Activated CD4-positive, alpha-beta T cell treated with anti-CD3 and anti-CD28 coated beads for 36 hours (primary cell): ENCODE results near the gene CUL4A. TPM values are rescaled to one million over a fixed set of nuclear protein-coding genes. Genes with fewer than 3 reads are reported as not detected.

Experiments
- ATAC-seq: fragments of 200-7000 bp; cut with Tn5 transposase; one replicate; pipeline ENCODE4 v1.10.0; 2021; ENCODE audit warnings: mild to moderate bottlenecking, moderate library complexity
- CTCF ChIA-PET: fragments of 350-600 bp; sonication (Branson Sonifier 250); formaldehyde crosslinking; loops from one replicate; lab custom pipeline; 2021; ENCODE audit warnings: antibody characterized with exemption; lab: Charles Lee
- POLR2A ChIA-PET: fragments of 350-600 bp; sonication (Branson Sonifier 250); formaldehyde crosslinking; loops from one replicate; lab custom pipeline; 2021; ENCODE audit warnings: antibody characterized with exemption, inconsistent platforms; lab: Charles Lee
- DNase-seq: peaks from one replicate; pipeline ENCODE4 v3.0.0-alpha.2; 2020
- H3K27ac Mint-ChIP-seq: one replicate; pipeline ENCODE4 v1.8.0; 2021; ENCODE audit warnings: mixed read lengths
- H3K27me3 Mint-ChIP-seq: one replicate; pipeline ENCODE4 v1.8.0; 2021; ENCODE audit warnings: mixed read lengths
- H3K36me3 Mint-ChIP-seq: one replicate; pipeline ENCODE4 v1.8.0; 2021; ENCODE audit warnings: low read depth, mixed read lengths
- H3K4me1 Mint-ChIP-seq: one replicate; pipeline ENCODE4 v1.8.0; 2021; ENCODE audit warnings: mixed read lengths
- H3K4me3 Mint-ChIP-seq: one replicate; pipeline ENCODE4 v1.8.0; 2021; ENCODE audit warnings: mild to moderate bottlenecking, moderate library complexity, mixed read lengths
- H3K9me3 Mint-ChIP-seq: one replicate; pipeline ENCODE4 v1.8.0; 2021; ENCODE audit warnings: low read depth, mixed read lengths
- intact Hi-C, 2 experiments: fragments of 100-400 bp; cut with DNase I in 1 of 2; cut with micrococcal nuclease in 1 of 2; formaldehyde crosslinking; loops; one replicate each; pipeline versions ENCODE4 v1.14.2 to v1.15.1; 2022 to 2024; cut with DNase I, micrococcal nuclease
- total RNA-seq, 2 experiments: library from RNA; stranded (reverse); gene quantifications; one replicate each; pipeline ENCODE4 v1.2.3, GENCODE V29; 2021

Gene CUL4A
- total RNA-seq, 2 experiments from 2014 or later: 81.7 to 87.4 TPM

GRCh38 chr13:113182046-113182445, 27.4 kb upstream of the CUL4A start:
- H3K27ac Mint-ChIP-seq: no peak overlapping the region
- intact Hi-C loops: no loop called here
- DNase-seq (no peak), ATAC-seq (no peak)
- no peak overlapping the region for H3K4me3 Mint-ChIP-seq
- H3K4me1 Mint-ChIP-seq: peaks cover 29% of the 10 kb centered on the region
- peaks cover 69% of the 10 kb centered on the region for H3K36me3 Mint-ChIP-seq
- H3K9me3 Mint-ChIP-seq: no peaks in the 10 kb centered on the region
- H3K27me3 Mint-ChIP-seq: no peaks in the 10 kb centered on the region
- CTCF ChIA-PET: interaction anchor here (1.2 to 1.4 kb wide), 2 partner anchors 9 to 16 kb away, joined by 3 read pairs; no protein-coding TSS in a partner anchor
- POLR2A ChIA-PET: interaction anchor here (0.7 kb wide), 1 partner anchor 44 kb away, joined by 4 read pairs; no protein-coding TSS in a partner anchor

- intact Hi-C loops: no loop called here
- POLR2A ChIA-PET: no interaction called here
- DNase-seq (no peak), ATAC-seq (no peak)
- H3K4me1 Mint-ChIP-seq: peaks cover 40% of the 10 kb centered on the region
- no peaks in the 10 kb centered on the region for H3K27me3 Mint-ChIP-seq
- no peaks in the 10 kb centered on the region for H3K9me3 Mint-ChIP-seq
- H3K27ac Mint-ChIP-seq: no peak overlapping the region
- H3K4me3 Mint-ChIP-seq: no peak overlapping the region
- H3K36me3 Mint-ChIP-seq: peaks cover 75% of the 10 kb centered on the region
- CTCF ChIA-PET: interaction anchor here (0.7 to 1.4 kb wide), 3 partner anchors 10 to 18 kb away, joined by 3 read pairs; no protein-coding TSS in a partner anchor
Measured at GRCh38 chr13:113183450-113184129, 25.8 kb upstream of the CUL4A start.

- no peaks in the 10 kb centered on the region for H3K9me3 Mint-ChIP-seq
- H3K27ac Mint-ChIP-seq: peak overlapping the region; percentile 34
- ChIA-PET POLR2A (no interaction called here), CTCF (no interaction called here)
- peaks cover 40% of the 10 kb centered on the region for H3K4me1 Mint-ChIP-seq
- intact Hi-C loops: no loop called here
- peak; percentile 25 for DNase-seq
- H3K36me3 Mint-ChIP-seq: peaks cover 72% of the 10 kb centered on the region
- peak overlapping the region; percentile 16 for H3K4me3 Mint-ChIP-seq
- H3K27me3 Mint-ChIP-seq: no peaks in the 10 kb centered on the region
- no peak for ATAC-seq
Measured at GRCh38 chr13:113184568-113185440, 24.6 kb upstream of the CUL4A start.

- intact Hi-C loops: no loop called here
- Mint-ChIP-seq H3K27me3 (no peaks in the 10 kb centered on the region), H3K27ac (peak overlapping the region; percentile 79), H3K36me3 (peaks cover 66% of the 10 kb centered on the region), H3K4me3 (peak overlapping the region; percentile 21), H3K4me1 (peaks cover 38% of the 10 kb centered on the region), H3K9me3 (no peaks in the 10 kb centered on the region)
- DNase-seq (peak; percentile 29), ATAC-seq (peak; percentile 42)
- ChIA-PET CTCF (interaction anchor here (0.5 to 1.1 kb wide), 2 partner anchors 30 to 60 kb away, joined by 3 read pairs; no protein-coding TSS in a partner anchor), POLR2A (no interaction called here)
Measured at GRCh38 chr13:113186061-113186900, 23.1 kb upstream of the CUL4A start.

- ChIA-PET POLR2A (no interaction called here), CTCF (interaction anchor here (0.5 to 0.6 kb wide), 3 partner anchors 20 to 166 kb away, joined by 3 read pairs; no protein-coding TSS in a partner anchor)
- intact Hi-C loops: loop anchor here in 1 of 2 experiments (1.0 kb wide), 2 partner anchors 21 to 42 kb away; partner anchors contain the start of gene PCID2
- Mint-ChIP-seq H3K27ac (peak overlapping the region; percentile 71), H3K4me3 (no peak overlapping the region), H3K27me3 (no peaks in the 10 kb centered on the region), H3K36me3 (peaks cover 59% of the 10 kb centered on the region), H3K9me3 (no peaks in the 10 kb centered on the region), H3K4me1 (peaks cover 38% of the 10 kb centered on the region)
- ATAC-seq (peak; percentile 94), DNase-seq (peak; percentile 85)
Measured at GRCh38 chr13:113187263-113187669, 22.1 kb upstream of the CUL4A start.

- ATAC-seq (no peak), DNase-seq (no peak)
- intact Hi-C loops: loop anchor here in 1 of 2 experiments (1.0 kb wide), 2 partner anchors 20 to 43 kb away; partner anchors contain the start of gene PCID2
- Mint-ChIP-seq H3K27me3 (no peaks in the 10 kb centered on the region), H3K4me1 (peaks cover 38% of the 10 kb centered on the region), H3K4me3 (no peak overlapping the region), H3K27ac (no peak overlapping the region), H3K36me3 (peaks cover 58% of the 10 kb centered on the region), H3K9me3 (no peaks in the 10 kb centered on the region)
- CTCF ChIA-PET: interaction anchor here (0.6 to 0.8 kb wide), 3 partner anchors 20 to 211 kb away, joined by 3 to 4 read pairs (median 3); no protein-coding TSS in a partner anchor
- POLR2A ChIA-PET: no interaction called here
Measured at GRCh38 chr13:113187883-113188665, 21.3 kb upstream of the CUL4A start.

- Mint-ChIP-seq H3K4me1 (peaks cover 28% of the 10 kb centered on the region), H3K27ac (no peak overlapping the region), H3K27me3 (no peaks in the 10 kb centered on the region), H3K9me3 (no peaks in the 10 kb centered on the region), H3K4me3 (no peak overlapping the region), H3K36me3 (peaks cover 59% of the 10 kb centered on the region)
- DNase-seq: no peak
- ATAC-seq: no peak
- intact Hi-C loops: no loop called here
- CTCF ChIA-PET: interaction anchor here (0.7 kb wide), 1 partner anchor 15 kb away, joined by 3 read pairs; no protein-coding TSS in a partner anchor
- POLR2A ChIA-PET: no interaction called here
Measured at GRCh38 chr13:113190181-113190580, 19.2 kb upstream of the CUL4A start.

GRCh38 chr13:113192279-113192678, 17.1 kb upstream of the CUL4A start:
- no peaks in the 10 kb centered on the region for H3K27me3 Mint-ChIP-seq
- H3K9me3 Mint-ChIP-seq: no peaks in the 10 kb centered on the region
- ChIA-PET POLR2A (no interaction called here), CTCF (no interaction called here)
- DNase-seq (no peak), ATAC-seq (no peak)
- intact Hi-C loops: no loop called here
- H3K4me3 Mint-ChIP-seq: no peak overlapping the region
- H3K36me3 Mint-ChIP-seq: peaks cover 60% of the 10 kb centered on the region
- H3K4me1 Mint-ChIP-seq: peaks cover 11% of the 10 kb centered on the region
- H3K27ac Mint-ChIP-seq: no peak overlapping the region

GRCh38 chr13:113192902-113193301, 16.5 kb upstream of the CUL4A start:
- DNase-seq (no peak), ATAC-seq (no peak)
- H3K27ac Mint-ChIP-seq: no peak overlapping the region
- H3K9me3 Mint-ChIP-seq: no peaks in the 10 kb centered on the region
- H3K27me3 Mint-ChIP-seq: no peaks in the 10 kb centered on the region
- peaks cover 5% of the 10 kb centered on the region for H3K4me1 Mint-ChIP-seq
- ChIA-PET POLR2A (no interaction called here), CTCF (no interaction called here)
- no peak overlapping the region for H3K4me3 Mint-ChIP-seq
- H3K36me3 Mint-ChIP-seq: peaks cover 60% of the 10 kb centered on the region
- intact Hi-C loops: no loop called here

GRCh38 chr13:113195360-113195759, 14.1 kb upstream of the CUL4A start:
- H3K4me3 Mint-ChIP-seq: no peak overlapping the region
- POLR2A ChIA-PET: no interaction called here
- H3K27me3 Mint-ChIP-seq: no peaks in the 10 kb centered on the region
- peaks cover 57% of the 10 kb centered on the region for H3K36me3 Mint-ChIP-seq
- no peak overlapping the region for H3K27ac Mint-ChIP-seq
- intact Hi-C loops: no loop called here
- CTCF ChIA-PET: no interaction called here
- DNase-seq (no peak), ATAC-seq (no peak)
- no peaks in the 10 kb centered on the region for H3K9me3 Mint-ChIP-seq
- H3K4me1 Mint-ChIP-seq: no peaks in the 10 kb centered on the region
